ENCODE results near the gene SPATA1.

Gene SPATA1

GRCh38 chr1:84480650-84481049, 25.5 kb upstream of the SPATA1 start:
- no peak for TF ChIP-seq EZH2phosphoT487 (IDR thresholded peaks at IDR 0.05; ENCODE audit: low read length)
- TF ChIP-seq EZH2 (optimal IDR thresholded peaks at IDR 0.05; ENCODE audit: low read depth, low read length) = no peak
- TF ChIP-seq CTCF (IDR thresholded peaks at IDR 0.05; ENCODE audit: low read length) = no peak
- Histone ChIP-seq H3F3A (ENCODE audit: insufficient read depth, low read length) (0 out of 2 replicates have a peak, but pooled peaks cover 2% of the 10 kb centered on the region), H3K79me2 (ENCODE audit: low read length) (peaks cover 32% of the 10 kb centered on the region), H3K36me3 (replicated peaks; ENCODE audit: insufficient read depth, low read length) (no peaks in the 10 kb centered on the region; the same call in 1 of the 2 replicates), H3K9me2 (replicated peaks; ENCODE audit: insufficient read depth, low read length) (no peaks in the 10 kb centered on the region), H3K9me3 (replicated peaks; ENCODE audit: insufficient read depth, low read length) (no peaks in the 10 kb centered on the region; the same call in 1 of the 2 replicates), H3K27ac (ENCODE audit: low read length) (no peak overlapping the region), H2AFZ (ENCODE audit: low read length) (no peak overlapping the region), H3K4me1 (ENCODE audit: low read length) (no peaks in the 10 kb centered on the region), H3K4me2 (ENCODE audit: low read depth, low read length) (peak overlapping the region; percentile 76; the same call in 1 of the 2 replicates), H3K4me3 (ENCODE audit: low read length) (peak overlapping the region; percentile 78; the same call in 1 of the 2 replicates), H3K27me3 (replicated peaks; ENCODE audit: insufficient read depth, low read length) (no peaks in the 10 kb centered on the region), H4K20me1 (ENCODE audit: insufficient read depth, low read length) (no peaks in the 10 kb centered on the region), H3K9ac (ENCODE audit: low read length) (no peak overlapping the region)
- no peak for DNase-seq

- no peaks in the 10 kb centered on the region for H3K4me1 ChIP-seq (ENCODE audit: low read length)
- no peaks in the 10 kb centered on the region; the same call in 1 of the 2 replicates for H3K9me3 ChIP-seq (replicated peaks; ENCODE audit: insufficient read depth, low read length)
- H3K27ac ChIP-seq (ENCODE audit: low read length) = no peak overlapping the region
- no peak overlapping the region for H3K9ac ChIP-seq (ENCODE audit: low read length)
- no peaks in the 10 kb centered on the region for H4K20me1 ChIP-seq (ENCODE audit: insufficient read depth, low read length)
- no peaks in the 10 kb centered on the region for H3K9me2 ChIP-seq (replicated peaks; ENCODE audit: insufficient read depth, low read length)
- H2AFZ ChIP-seq (ENCODE audit: low read length) = no peak overlapping the region
- H3K79me2 ChIP-seq (ENCODE audit: low read length) = peaks cover 32% of the 10 kb centered on the region
- no peak for DNase-seq
- H3K4me2 ChIP-seq (ENCODE audit: low read depth, low read length) = no peak overlapping the region
- H3K36me3 ChIP-seq (replicated peaks; ENCODE audit: insufficient read depth, low read length) = no peaks in the 10 kb centered on the region; the same call in 1 of the 2 replicates
- no peaks in the 10 kb centered on the region for H3K27me3 ChIP-seq (replicated peaks; ENCODE audit: insufficient read depth, low read length)
- no peak overlapping the region for H3K4me3 ChIP-seq (ENCODE audit: low read length)
- TF ChIP-seq EZH2phosphoT487 (IDR thresholded peaks at IDR 0.05; ENCODE audit: low read length) = no peak
- no peak for TF ChIP-seq EZH2 (optimal IDR thresholded peaks at IDR 0.05; ENCODE audit: low read depth, low read length)
- no peak for TF ChIP-seq CTCF (IDR thresholded peaks at IDR 0.05; ENCODE audit: low read length)
- H3F3A ChIP-seq (ENCODE audit: insufficient read depth, low read length) = 0 out of 2 replicates have a peak, but pooled peaks cover 2% of the 10 kb centered on the region
These were observed 24.9 kb upstream of the SPATA1 start for GRCh38 chr1:84481317-84481716.

- H3K36me3 ChIP-seq (replicated peaks; ENCODE audit: insufficient read depth, low read length) = no peaks in the 10 kb centered on the region; the same call in 1 of the 2 replicates
- no peak overlapping the region for H2AFZ ChIP-seq (ENCODE audit: low read length)
- H3K27ac ChIP-seq (ENCODE audit: low read length) = no peak overlapping the region
- no peaks in the 10 kb centered on the region for H4K20me1 ChIP-seq (ENCODE audit: insufficient read depth, low read length)
- no peaks in the 10 kb centered on the region for H3K27me3 ChIP-seq (replicated peaks; ENCODE audit: insufficient read depth, low read length)
- H3K9me3 ChIP-seq (replicated peaks; ENCODE audit: insufficient read depth, low read length) = no peaks in the 10 kb centered on the region
- no peaks in the 10 kb centered on the region for H3K4me1 ChIP-seq (ENCODE audit: low read length)
- DNase-seq = no peak
- H3K4me3 ChIP-seq (ENCODE audit: low read length) = no peak overlapping the region
- no peaks in the 10 kb centered on the region for H3F3A ChIP-seq (ENCODE audit: insufficient read depth, low read length)
- no peaks in the 10 kb centered on the region; the same call in 1 of the 2 replicates for H3K79me2 ChIP-seq (ENCODE audit: low read length)
- no peak overlapping the region for H3K9ac ChIP-seq (ENCODE audit: low read length)
- no peaks in the 10 kb centered on the region for H3K9me2 ChIP-seq (replicated peaks; ENCODE audit: insufficient read depth, low read length)
- H3K4me2 ChIP-seq (ENCODE audit: low read depth, low read length) = no peak overlapping the region
- TF ChIP-seq CTCF (IDR thresholded peaks at IDR 0.05; ENCODE audit: low read length) (no peak), EZH2phosphoT487 (IDR thresholded peaks at IDR 0.05; ENCODE audit: low read length) (no peak), EZH2 (optimal IDR thresholded peaks at IDR 0.05; ENCODE audit: low read depth, low read length) (no peak)
These were observed 18.1 kb upstream of the SPATA1 start for GRCh38 chr1:84488107-84488506.
